Measurements from ENCODE around the gene LRRC46. TPM values are rescaled to one million over a fixed set of nuclear protein-coding genes. Genes with fewer than 3 reads are reported as not detected.

LRRC46 gene
- polyA plus RNA-seq, 4 donors = 0.22 to 1.5 (median 0.40) TPM

- H3K4me1 ChIP-seq (ENCODE audit: control insufficient read depth in 3 of 3, insufficient read depth in 2 of 3, low read depth in 1 of 3, low read length in 2 of 3) = peaks cover 0 to 35% (median 6%) of the 10 kb centered on the region in 3 donors
- peaks cover 0 to 4% (median 0%) of the 10 kb centered on the region in 3 donors for H3K36me3 ChIP-seq (ENCODE audit: control insufficient read depth in 3 of 3, insufficient read depth in 2 of 3, low read depth in 1 of 3, low read length in 3 of 3)
- no peak overlapping the region for H3K27ac ChIP-seq (ENCODE audit: low read depth in 1 of 3, low read length in 2 of 3)
- H3K4me3 ChIP-seq (ENCODE audit: low read depth in 1 of 3, low read length in 3 of 3) = no peak overlapping the region
- H3K9me3 ChIP-seq (ENCODE audit: control insufficient read depth in 2 of 2, insufficient read depth in 1 of 2, low read depth in 1 of 2, low read length in 1 of 2) = no peaks in the 10 kb centered on the region
- peaks cover 0 to 66% (median 25%) of the 10 kb centered on the region in 3 donors for H3K27me3 ChIP-seq (ENCODE audit: control insufficient read depth in 3 of 3, insufficient read depth in 3 of 3, low read length in 3 of 3)
- no peak for FAIRE-seq
- WGBS, 3 donors = 39 to 70% (median 70%) methylated on average over 58 to 71 of the region's 71 CpGs
- no peak for DNase-seq
These were observed 16.1 kb downstream of the LRRC46 start for GRCh38 chr17:47847341-47848197.

GRCh38 chr17:47848198-47848513, 16.7 kb downstream of the LRRC46 start:
- Histone ChIP-seq H3K4me1 (ENCODE audit: control insufficient read depth in 3 of 3, insufficient read depth in 2 of 3, low read depth in 1 of 3, low read length in 2 of 3) (peaks cover 0 to 32% (median 6%) of the 10 kb centered on the region in 3 donors), H3K27me3 (ENCODE audit: control insufficient read depth in 3 of 3, insufficient read depth in 3 of 3, low read length in 3 of 3) (peaks cover 0 to 72% (median 31%) of the 10 kb centered on the region in 3 donors)
- 59 to 83% (median 77%) methylated on average over 23 of the region's 23 CpGs for WGBS, 3 donors

GRCh38 chr17:47850373-47850691, 18.9 kb downstream of the LRRC46 start:
- DNase-seq = no peak
- H3K4me1 ChIP-seq (ENCODE audit: control insufficient read depth in 3 of 3, insufficient read depth in 2 of 3, low read depth in 1 of 3, low read length in 2 of 3) = peaks cover 0 to 16% (median 6%) of the 10 kb centered on the region in 3 donors
- peak overlapping the region in 2 of 3 donors; percentile 54 to 61 for H3K4me3 ChIP-seq (ENCODE audit: low read depth in 1 of 3, low read length in 3 of 3)
- FAIRE-seq = no peak
- H3K27me3 ChIP-seq (ENCODE audit: control insufficient read depth in 3 of 3, insufficient read depth in 3 of 3, low read length in 3 of 3) = peaks cover 0 to 94% (median 41%) of the 10 kb centered on the region in 3 donors
- H3K36me3 ChIP-seq (ENCODE audit: control insufficient read depth in 3 of 3, insufficient read depth in 2 of 3, low read depth in 1 of 3, low read length in 3 of 3) = peaks cover 0 to 4% (median 0%) of the 10 kb centered on the region in 3 donors
- H3K27ac ChIP-seq (ENCODE audit: low read depth in 1 of 3, low read length in 2 of 3) = no peak overlapping the region
- WGBS, 3 donors = 10 to 39% (median 13%) methylated on average over 8 to 9 of the region's 9 CpGs
- H3K9me3 ChIP-seq (ENCODE audit: control insufficient read depth in 2 of 2, insufficient read depth in 1 of 2, low read depth in 1 of 2, low read length in 1 of 2) = no peaks in the 10 kb centered on the region

More at GRCh38 chr17:47848198-47848513, 16.7 kb downstream of the LRRC46 start:
- Histone ChIP-seq H3K27ac (ENCODE audit: low read depth in 1 of 3, low read length in 2 of 3) (no peak overlapping the region), H3K36me3 (ENCODE audit: control insufficient read depth in 3 of 3, insufficient read depth in 2 of 3, low read depth in 1 of 3, low read length in 3 of 3) (peaks cover 0 to 4% (median 0%) of the 10 kb centered on the region in 3 donors), H3K4me3 (ENCODE audit: low read depth in 1 of 3, low read length in 3 of 3) (no peak overlapping the region), H3K9me3 (ENCODE audit: control insufficient read depth in 2 of 2, insufficient read depth in 1 of 2, low read depth in 1 of 2, low read length in 1 of 2) (no peaks in the 10 kb centered on the region)
- no peak for FAIRE-seq
- DNase-seq = no peak

- FAIRE-seq (no peak), DNase-seq (peak; percentile 92)
- Histone ChIP-seq H3K4me1 (ENCODE audit: control insufficient read depth in 3 of 3, insufficient read depth in 2 of 3, low read depth in 1 of 3, low read length in 2 of 3) (peaks cover 0 to 16% (median 6%) of the 10 kb centered on the region in 3 donors), H3K36me3 (ENCODE audit: control insufficient read depth in 3 of 3, insufficient read depth in 2 of 3, low read depth in 1 of 3, low read length in 3 of 3) (peaks cover 0 to 4% (median 0%) of the 10 kb centered on the region in 3 donors), H3K27me3 (ENCODE audit: control insufficient read depth in 3 of 3, insufficient read depth in 3 of 3, low read length in 3 of 3) (peaks cover 0 to 95% (median 40%) of the 10 kb centered on the region in 3 donors), H3K4me3 (ENCODE audit: low read depth in 1 of 3, low read length in 3 of 3) (peak within 1 kb of the TSS in 2 of 3 donors; percentile 54 to 61), H3K27ac (ENCODE audit: low read depth in 1 of 3, low read length in 2 of 3) (peak within 1 kb of the TSS in 1 of 3 donors; percentile 61), H3K9me3 (ENCODE audit: control insufficient read depth in 2 of 2, insufficient read depth in 1 of 2, low read depth in 1 of 2, low read length in 1 of 2) (no peaks in the 10 kb centered on the region)
- WGBS, 3 donors = 2 to 4% (median 4%) methylated on average over 54 to 71 of the region's 71 CpGs
These were observed 19.5 kb downstream of the LRRC46 start, which contains the start of gene SP6 for GRCh38 chr17:47850692-47851573. Gene SP6, minus strand, starts transcription at chr17:47851163. Its CDS starts 2,734 bp downstream, at chr17:47848429.

- peaks cover 0 to 4% (median 0%) of the 10 kb centered on the region in 3 donors for H3K36me3 ChIP-seq (ENCODE audit: control insufficient read depth in 3 of 3, insufficient read depth in 2 of 3, low read depth in 1 of 3, low read length in 3 of 3)
- DNase-seq (no peak), FAIRE-seq (no peak)
- 11 to 25% (median 21%) methylated on average over 10 to 11 of the region's 11 CpGs for WGBS, 3 donors
- H3K9me3 ChIP-seq (ENCODE audit: control insufficient read depth in 2 of 2, insufficient read depth in 1 of 2, low read depth in 1 of 2, low read length in 1 of 2) = no peaks in the 10 kb centered on the region
- H3K27me3 ChIP-seq (ENCODE audit: control insufficient read depth in 3 of 3, insufficient read depth in 3 of 3, low read length in 3 of 3) = peaks cover 0 to 95% (median 34%) of the 10 kb centered on the region in 3 donors
- no peak overlapping the region for H3K27ac ChIP-seq (ENCODE audit: low read depth in 1 of 3, low read length in 2 of 3)
- H3K4me1 ChIP-seq (ENCODE audit: control insufficient read depth in 3 of 3, insufficient read depth in 2 of 3, low read depth in 1 of 3, low read length in 2 of 3) = peaks cover 0 to 16% (median 6%) of the 10 kb centered on the region in 3 donors
- peak overlapping the region in 1 of 3 donors; percentile 61 for H3K4me3 ChIP-seq (ENCODE audit: low read depth in 1 of 3, low read length in 3 of 3)
These were observed 20.3 kb downstream of the LRRC46 start for GRCh38 chr17:47851764-47852112.

GRCh38 chr17:47852113-47852949, 20.9 kb downstream of the LRRC46 start:
- Histone ChIP-seq H3K4me1 (ENCODE audit: control insufficient read depth in 3 of 3, insufficient read depth in 2 of 3, low read depth in 1 of 3, low read length in 2 of 3) (peaks cover 0 to 16% (median 6%) of the 10 kb centered on the region in 3 donors), H3K9me3 (ENCODE audit: control insufficient read depth in 2 of 2, insufficient read depth in 1 of 2, low read depth in 1 of 2, low read length in 1 of 2) (no peaks in the 10 kb centered on the region), H3K27me3 (ENCODE audit: control insufficient read depth in 3 of 3, insufficient read depth in 3 of 3, low read length in 3 of 3) (peaks cover 0 to 89% (median 34%) of the 10 kb centered on the region in 3 donors), H3K27ac (ENCODE audit: low read depth in 1 of 3, low read length in 2 of 3) (no peak overlapping the region), H3K36me3 (ENCODE audit: control insufficient read depth in 3 of 3, insufficient read depth in 2 of 3, low read depth in 1 of 3, low read length in 3 of 3) (no peaks in the 10 kb centered on the region), H3K4me3 (ENCODE audit: low read depth in 1 of 3, low read length in 3 of 3) (no peak overlapping the region)
- no peak for FAIRE-seq
- DNase-seq = peak in 1 of 2 donors; percentile 42
- WGBS, 3 donors = 22 to 33% (median 23%) methylated on average over 32 of the region's 32 CpGs

GRCh38 chr17:47853616-47854015, 22.1 kb downstream of the LRRC46 start:
- DNase-seq = no peak
- no peaks in the 10 kb centered on the region for H3K36me3 ChIP-seq (ENCODE audit: control insufficient read depth in 3 of 3, insufficient read depth in 2 of 3, low read depth in 1 of 3, low read length in 3 of 3)
- peaks cover 0 to 16% (median 6%) of the 10 kb centered on the region in 3 donors for H3K4me1 ChIP-seq (ENCODE audit: control insufficient read depth in 3 of 3, insufficient read depth in 2 of 3, low read depth in 1 of 3, low read length in 2 of 3)
- H3K27ac ChIP-seq (ENCODE audit: low read depth in 1 of 3, low read length in 2 of 3) = no peak overlapping the region
- 27 to 52% (median 42%) methylated on average over 5 of the region's 5 CpGs for WGBS, 3 donors
- H3K27me3 ChIP-seq (ENCODE audit: control insufficient read depth in 3 of 3, insufficient read depth in 3 of 3, low read length in 3 of 3) = peaks cover 0 to 77% (median 27%) of the 10 kb centered on the region in 3 donors
- no peak overlapping the region for H3K4me3 ChIP-seq (ENCODE audit: low read depth in 1 of 3, low read length in 3 of 3)
- no peaks in the 10 kb centered on the region for H3K9me3 ChIP-seq (ENCODE audit: control insufficient read depth in 2 of 2, insufficient read depth in 1 of 2, low read depth in 1 of 2, low read length in 1 of 2)
- no peak for FAIRE-seq

Measured in small intestine (tissue), 7 donors.